ENCODE measurements around the gene LMBR1.

GRCh38 chr7:156780724-156781455 is 112.1 kb downstream of the LMBR1 start:
- TF ChIP-seq CTCF (IDR thresholded peaks at IDR 0.05) = no peak
- no peak for TF ChIP-seq POLR2AphosphoS5 (IDR thresholded peaks at IDR 0.05; ENCODE audit: low read depth, low read length)
- no peak for TF ChIP-seq TCF7L2 (IDR thresholded peaks at IDR 0.05; ENCODE audit: low read depth, low read length)
- TF ChIP-seq REST (IDR thresholded peaks at IDR 0.05; ENCODE audit: insufficient read depth in 1 of 2, low read depth in 2 of 2, low read length in 1 of 2) = no peak
- TF ChIP-seq SIN3A (IDR thresholded peaks at IDR 0.05; ENCODE audit: borderline replicate concordance, insufficient read depth, low read depth, low read length) = no peak
